Measurements from ENCODE around the gene CELF1.

GRCh38 chr11:47438721-47439120 is 114.2 kb downstream of the CELF1 start:
- no peak for TF ChIP-seq CTCF (IDR thresholded peaks at IDR 0.05)
- TF ChIP-seq ZFX (IDR thresholded peaks at IDR 0.05; ENCODE audit: borderline replicate concordance): no peak

Data from 22Rv1 (cell line).